GM10847 (cell line): Measurements from ENCODE around the gene FGFR1OP2.

Experiments used
- POLR2A ChIP-seq: IDR thresholded peaks from 2 replicates; pipeline ENCODE4 v1.6.1; 2011; ENCODE audit not compliant: insufficient read length; ENCODE audit errors: extremely low read depth

The FGFR1OP2 gene

DNA sequence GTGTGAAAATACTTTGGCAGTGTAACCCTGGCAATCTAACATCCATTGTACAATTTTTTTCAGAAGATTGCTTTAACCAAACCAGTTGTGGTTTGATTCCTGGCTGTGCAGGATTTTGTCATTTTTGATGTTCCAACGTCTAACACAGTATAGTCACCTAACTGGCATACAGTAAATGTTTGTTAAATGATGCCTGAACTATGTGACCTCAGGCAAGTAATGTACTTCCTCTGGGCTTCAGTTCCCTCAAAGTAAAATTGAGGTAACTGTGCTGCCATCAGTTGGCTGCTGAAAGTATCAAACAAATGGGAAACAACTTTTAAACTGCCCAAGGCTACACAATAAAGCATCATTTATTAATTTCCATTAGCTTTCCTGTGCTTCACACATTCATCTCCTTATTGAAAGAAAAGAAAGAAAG, 71.6 kb downstream of the FGFR1OP2 start:
- TF ChIP-seq POLR2A, result no peak

DNA sequence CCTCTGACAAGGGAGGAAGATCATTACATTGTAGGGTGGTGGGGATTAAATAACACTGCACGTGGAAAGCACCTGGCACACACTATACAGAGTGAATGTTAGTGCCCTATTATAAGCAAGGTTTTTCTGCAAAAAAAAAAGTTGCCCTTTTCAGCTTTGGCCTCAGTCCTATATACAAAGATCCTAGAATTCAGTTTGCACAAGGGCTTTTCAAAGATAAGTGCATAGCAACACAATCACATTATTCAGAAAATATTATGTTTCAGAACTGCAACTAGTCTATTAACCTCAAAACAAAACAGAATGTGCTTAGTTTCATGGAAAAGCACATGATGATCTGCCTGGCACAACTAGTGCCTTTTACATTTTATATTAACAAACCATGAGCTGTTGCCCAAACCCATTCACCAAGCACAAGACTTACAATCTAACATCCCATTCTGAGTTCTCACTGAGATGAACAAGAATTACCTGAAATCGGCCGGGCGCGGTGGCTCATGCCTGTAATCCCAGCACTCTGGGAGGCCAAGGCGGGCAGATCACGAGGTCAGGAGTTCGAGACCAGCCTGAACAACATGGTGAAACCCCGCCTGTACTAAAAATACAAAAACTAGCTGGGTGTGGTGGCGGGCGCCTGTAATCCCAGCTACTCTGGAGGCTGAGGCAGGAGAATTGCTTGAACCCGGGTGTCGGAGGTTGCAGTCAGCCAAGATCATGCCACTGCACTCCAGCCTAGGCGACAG, 74.1 kb downstream of the FGFR1OP2 start:
- no peak for TF ChIP-seq POLR2A

DNA sequence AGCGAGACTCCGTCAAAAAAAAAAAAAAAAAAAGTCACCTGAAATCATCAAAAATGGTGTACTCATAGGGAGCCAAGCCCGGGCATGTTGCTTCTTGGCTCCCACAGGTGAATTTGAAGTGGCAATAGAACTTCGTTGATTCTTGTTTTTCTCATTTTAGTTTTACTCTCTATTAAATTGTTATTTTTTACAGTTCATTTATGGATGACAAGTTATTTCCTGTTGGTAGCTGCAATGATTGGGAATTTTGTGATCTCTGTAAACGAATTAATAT, 74.6 kb downstream of the FGFR1OP2 start:
- no peak for TF ChIP-seq POLR2A

DNA sequence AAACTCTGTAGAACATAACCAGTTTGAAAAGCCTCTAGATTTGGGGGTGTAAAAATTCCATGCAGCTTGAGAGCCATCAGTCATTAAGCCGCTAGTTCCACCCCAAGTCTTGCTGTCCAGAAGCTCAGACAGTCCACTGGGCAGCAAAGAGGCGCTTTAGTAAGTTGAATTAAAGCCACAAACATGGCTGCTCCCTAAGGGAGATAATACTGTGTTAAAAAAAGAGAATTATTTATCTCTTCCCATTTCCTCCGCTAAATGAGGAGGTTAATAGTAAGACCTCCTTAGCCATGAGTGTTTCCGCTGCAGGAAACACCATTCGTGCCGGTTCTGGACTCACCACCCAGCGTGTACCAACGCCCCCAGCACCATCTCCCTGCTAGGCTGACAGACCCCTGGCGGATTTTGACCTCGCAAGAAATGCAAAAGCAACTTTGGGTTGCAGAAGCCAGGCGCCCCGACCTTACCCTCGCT, 75.4 kb downstream of the FGFR1OP2 start:
- TF ChIP-seq POLR2A, result no peak

DNA sequence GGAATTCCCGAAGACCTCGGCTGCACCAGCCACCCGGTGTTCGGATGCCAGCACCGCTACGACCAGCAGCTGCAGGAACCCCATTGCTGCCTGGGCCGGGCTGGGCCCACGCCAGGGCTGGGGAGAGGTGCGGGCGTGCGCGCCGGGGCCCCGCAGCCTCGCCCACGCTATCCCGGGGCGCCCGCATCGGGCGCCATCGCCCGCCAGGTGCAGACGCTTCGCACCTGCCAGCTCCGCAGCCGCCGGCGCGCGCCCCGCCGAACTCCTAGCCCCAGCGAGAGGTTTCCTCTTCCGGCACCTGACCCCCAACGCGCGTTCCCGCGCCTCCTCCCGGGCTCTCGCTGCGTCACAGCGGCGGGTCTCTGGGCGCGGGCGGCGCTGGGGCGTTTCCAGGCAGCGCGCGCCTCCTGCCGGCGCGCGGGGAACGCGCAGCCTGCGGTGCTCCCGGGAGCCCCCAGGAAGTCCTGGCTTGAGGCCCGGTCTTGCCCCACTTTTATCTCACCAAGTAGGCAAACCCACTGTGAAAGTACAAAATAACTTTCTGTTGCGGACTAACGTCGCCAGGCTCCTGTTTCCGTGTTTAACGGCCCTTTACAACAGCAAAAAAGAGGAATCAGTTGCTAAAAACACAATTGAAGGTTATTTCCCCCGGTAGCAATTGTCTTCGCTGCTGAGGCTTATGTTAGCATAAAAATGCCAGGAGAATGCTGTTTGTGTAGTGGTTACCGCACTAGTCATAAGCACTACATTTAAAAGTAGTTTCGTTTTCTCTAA, 76.0 kb downstream of the FGFR1OP2 start, which contains the start of gene TM7SF3:
TSS of gene TM7SF3 (minus strand) at position 300 of the 774 bp plus-strand sequence. CDS start at position 84, 216 bp downstream.
- TF ChIP-seq POLR2A, result peak; percentile 76

DNA sequence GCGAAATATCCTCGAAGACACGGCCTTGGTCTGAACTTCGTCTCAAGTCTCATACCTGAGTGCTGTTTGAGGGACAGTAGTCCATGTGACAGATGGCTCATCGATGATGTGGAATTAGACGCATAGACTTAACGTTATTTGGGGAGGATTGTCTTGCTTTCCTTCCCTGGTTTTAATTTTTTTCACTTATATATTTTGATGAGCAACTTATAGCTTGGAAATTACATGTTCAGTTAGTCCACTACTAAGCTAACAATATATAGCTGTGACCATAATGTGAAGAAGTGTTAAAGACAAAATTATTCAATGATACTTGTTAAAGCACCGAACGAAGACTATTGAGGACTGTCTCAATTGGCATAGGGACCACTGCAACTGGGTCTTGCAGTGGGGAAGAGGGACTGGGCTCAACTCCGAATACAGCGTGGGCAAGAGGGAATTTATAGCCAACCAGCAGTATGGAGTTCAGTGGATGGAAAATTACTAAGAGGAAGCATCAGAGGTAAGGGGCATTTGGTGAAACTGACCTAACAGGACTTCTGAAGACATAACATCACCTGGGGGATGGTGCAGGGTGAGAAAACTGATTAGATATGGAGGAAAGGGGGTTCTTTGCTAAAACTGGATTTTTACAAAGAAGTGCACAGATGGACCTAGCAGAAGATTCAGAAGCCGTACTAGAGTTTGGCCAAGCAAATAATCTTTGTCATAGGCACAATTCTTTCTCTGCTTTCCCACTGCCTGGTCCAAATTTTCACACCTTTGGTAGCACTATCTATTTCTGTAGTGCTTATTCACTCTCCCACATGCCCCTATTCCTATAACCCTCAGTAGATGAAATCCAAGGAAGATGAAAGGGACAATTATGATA, 76.8 kb downstream of the FGFR1OP2 start:
- TF ChIP-seq POLR2A, result no peak

DNA sequence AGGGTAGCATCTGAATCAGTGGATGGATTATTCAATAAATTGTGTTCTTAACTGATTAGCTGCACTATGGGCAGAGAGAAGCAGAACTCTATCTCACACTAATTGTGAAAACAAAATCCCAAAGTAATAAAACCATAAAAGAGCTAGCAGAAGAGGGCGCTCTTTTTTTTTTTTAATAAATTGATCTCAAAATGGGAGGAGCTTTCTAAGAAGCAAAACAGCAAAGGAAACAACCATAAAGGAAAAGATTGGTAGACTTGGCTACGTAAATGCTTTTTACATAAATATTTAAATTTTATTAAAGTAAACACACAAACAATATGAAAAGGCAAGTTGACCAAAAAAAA, 77.4 kb downstream of the FGFR1OP2 start:
- TF ChIP-seq POLR2A, result no peak
